ENCODE measurements around the gene TMEM87A. TPM values are rescaled to one million over a fixed set of nuclear protein-coding genes. Genes with fewer than 3 reads are reported as not detected.

TMEM87A gene
- total and polyA plus RNA-seq, 2 of the 8 experiments (the other 6 are each of a cell fraction or from before 2014, with no cell fraction given), result 15.2 to 33.1 TPM

DNA sequence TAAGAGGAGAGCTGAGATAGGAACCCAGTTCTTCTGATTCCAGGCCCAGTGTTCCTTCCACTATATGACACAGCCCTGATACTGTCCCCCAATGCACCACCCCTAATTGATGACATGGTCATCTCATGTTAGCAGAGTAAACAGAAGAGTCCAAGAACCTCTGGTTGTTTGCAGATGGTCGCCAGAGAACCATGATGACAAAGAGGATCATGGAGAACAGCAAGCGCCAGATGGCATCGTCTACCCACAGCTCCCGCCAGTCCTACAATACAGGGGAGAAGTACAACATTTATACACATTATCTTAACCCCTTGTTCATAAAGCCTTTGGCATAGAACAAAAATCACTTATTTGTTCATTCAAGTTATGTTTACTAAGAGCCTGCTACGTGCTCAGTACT is 46.6 kb downstream of the TMEM87A start:
- Histone ChIP-seq H2BK5ac (ENCODE audit: low read depth, low read length) (no peak overlapping the region), H3K9me3 (ENCODE audit: insufficient read depth in 2 of 2, low read depth in 1 of 2, low read length in 1 of 2) (no peaks in the 10 kb centered on the region), H4K20me1 (replicated peaks in 1 of 2; ENCODE audit: control insufficient read depth in 1 of 2, insufficient read depth in 2 of 2, low read length in 2 of 2) (peaks cover 0 to 2% of the 10 kb centered on the region in 2 experiments), H3K23me2 (ENCODE audit: low read depth, low read length) (no peaks in the 10 kb centered on the region), H3K56ac (replicated peaks; ENCODE audit: insufficient read length, low read depth, low read length) (no peak overlapping the region), H3K9ac (replicated peaks in 1 of 4; ENCODE audit: extremely low read depth in 1 of 4, low read depth in 3 of 4, low read length in 3 of 4) (no peak overlapping the region), H2AK5ac (ENCODE audit: low read depth, low read length) (no peak overlapping the region), H3K27ac (ENCODE audit: low read depth, low read length) (no peak overlapping the region), H3K23ac (ENCODE audit: insufficient read length) (no peak overlapping the region), H2AFZ (ENCODE audit: low read length) (no peak overlapping the region), H2BK20ac (ENCODE audit: low read length) (no peak overlapping the region), H2BK12ac (ENCODE audit: low read depth, low read length) (no peak overlapping the region), H3K79me1 (ENCODE audit: low read depth, low read length) (no peaks in the 10 kb centered on the region), H4K8ac (ENCODE audit: extremely low read depth, insufficient read depth, low read length) (no peak overlapping the region), H3K27me3 (replicated peaks in 1 of 4; ENCODE audit: control insufficient read depth in 3 of 4, extremely low read depth in 1 of 4, insufficient read depth in 3 of 4, low read length in 3 of 4) (no peaks in the 10 kb centered on the region), H3K4ac (replicated peaks; ENCODE audit: insufficient read length, low read depth, low read length) (no peak overlapping the region), H2BK120ac (replicated peaks; ENCODE audit: low read depth, low read length) (no peak overlapping the region), H3K79me2 (ENCODE audit: control insufficient read depth in 1 of 2, insufficient read depth in 2 of 2, low read length in 2 of 2) (no peaks in the 10 kb centered on the region), H3K36me3 (ENCODE audit: control insufficient read depth in 2 of 4, insufficient read depth in 4 of 4, low read length in 3 of 4) (peaks cover 9 to 50% (median 28%) of the 10 kb centered on the region in 4 experiments; a peak in 7 of 8 replicates), H4K91ac (replicated peaks; ENCODE audit: insufficient read length, low read length) (no peak overlapping the region), H3K4me1 (replicated peaks in 1 of 4; ENCODE audit: control insufficient read depth in 3 of 4, insufficient read depth in 4 of 4, low read length in 3 of 4) (no peaks in the 10 kb centered on the region), H3K18ac (ENCODE audit: extremely low read depth, low read length) (no peak overlapping the region), H3K14ac (ENCODE audit: insufficient read length) (no peak overlapping the region), H3K4me2 (ENCODE audit: insufficient read depth in 1 of 2, low read depth in 2 of 2, low read length in 2 of 2) (no peak overlapping the region), H3K4me3 (ENCODE audit: extremely low read depth in 1 of 4, insufficient read depth in 2 of 4, low read depth in 3 of 4, low read length in 4 of 4) (no peak overlapping the region), H2BK15ac (ENCODE audit: low read length) (no peak overlapping the region), H4K5ac (ENCODE audit: insufficient read length, low read depth, low read length) (no peak overlapping the region)
- FAIRE-seq (no peak), DNase-seq (ENCODE audit: low read depth in 1 of 2, low spot score in 2 of 2) (no peak)
- ChIA-PET CTCF (ENCODE audit: partially characterized antibody) (interaction anchor here (1.2 to 4.1 kb wide), 2 partner anchors 9 to 159 kb away, joined by 4 to 16 read pairs; no protein-coding TSS in a partner anchor), POLR2A (ENCODE audit: partially characterized antibody) (no interaction called here)
- WGBS, 2 experiments (ENCODE audit: extremely low coverage in 1 of 2, insufficient coverage in 1 of 2, insufficient read length in 1 of 2, insufficient replicate concordance in 2 of 2, low coverage in 1 of 2, low lambda C conversion rate in 2 of 2, missing lambda C conversion rate in 1 of 2), result 89% methylated on average over 5 of the region's 5 CpGs; no CpG with 5 or more reads in 1 of the 2 experiments
- TF ChIP-seq EGR1 (IDR thresholded peaks at IDR 0.05; ENCODE audit: borderline replicate concordance, low read depth, low read length) (no peak), SUZ12 (IDR thresholded peaks at IDR 0.05; ENCODE audit: low read length) (no peak), CBX5 (IDR thresholded peaks at IDR 0.05; ENCODE audit: low read depth, low read length) (no peak), SIN3A (conservative IDR thresholded peaks at IDR 0.05 in 1 of 2, IDR thresholded peaks at IDR 0.05 in 1 of 2; ENCODE audit: low read depth in 1 of 2, low read length in 2 of 2) (no peak), CHD2 (IDR thresholded peaks at IDR 0.05; ENCODE audit: low read length) (no peak), BCL11A (IDR thresholded peaks at IDR 0.05; ENCODE audit: low read depth in 2 of 2, low read length in 2 of 2) (no peak)
